ENCODE results near the gene ZNF790. TPM values are rescaled to one million over a fixed set of nuclear protein-coding genes. Genes with fewer than 3 reads are reported as not detected.

ZNF790 gene
- total RNA-seq, 2 experiments from 2014 or later = 2.7 to 4.3 TPM

DNA sequence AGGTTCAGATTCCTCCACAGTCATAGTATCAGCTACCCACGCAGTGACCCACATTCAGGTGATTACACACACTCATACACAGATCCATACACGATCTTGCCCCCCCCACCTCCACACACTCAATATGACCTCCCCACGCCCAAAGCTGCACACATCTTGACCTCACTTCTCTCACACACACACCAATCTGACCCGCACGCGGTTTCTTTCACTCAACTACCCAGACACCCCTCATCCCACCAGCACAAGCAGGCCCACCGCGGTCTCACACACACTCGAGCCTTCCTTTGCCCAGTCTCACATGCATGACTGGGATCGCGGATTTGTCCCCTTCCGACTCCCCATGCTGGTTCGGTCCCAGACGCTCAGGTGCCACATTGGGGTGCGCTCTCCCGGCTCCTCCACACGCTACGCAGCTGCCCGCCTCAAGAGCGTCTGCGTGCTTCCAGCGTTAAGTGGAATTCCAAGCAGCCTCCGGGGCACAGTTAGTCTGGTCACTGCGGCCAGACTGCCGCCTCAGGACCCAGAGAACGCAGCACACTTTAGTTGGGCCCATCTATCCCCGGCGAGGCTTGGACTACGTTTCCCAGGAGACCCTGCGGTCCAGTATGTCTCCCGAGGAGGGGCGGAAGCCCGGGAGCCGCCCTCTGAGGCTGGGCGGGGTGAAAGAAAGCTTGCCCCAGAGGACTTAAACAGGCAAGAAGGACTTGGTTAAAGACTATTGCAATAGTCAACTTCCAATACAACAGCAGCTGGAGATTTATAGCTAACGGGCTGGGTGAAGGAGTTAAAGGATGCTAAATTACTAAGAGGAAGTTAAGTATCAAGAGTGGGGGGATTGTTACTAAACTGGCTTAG is 11.7 kb upstream of the ZNF790 start:
- peaks cover 10% of the 10 kb centered on the region; the same call in 1 of the 2 replicates for H3K9me3 ChIP-seq (ENCODE audit: low read length)
- no peaks in the 10 kb centered on the region for H3K9me2 ChIP-seq (ENCODE audit: insufficient read depth, low read length)
- peak overlapping the region; percentile 73 for H3K4me3 ChIP-seq (ENCODE audit: low read depth, low read length, poor library complexity, severe bottlenecking)
- H3K27ac ChIP-seq (ENCODE audit: low read depth, low read length, poor library complexity, severe bottlenecking) = peak overlapping the region; percentile 32
- H2AFZ ChIP-seq (ENCODE audit: low read length) = peak overlapping the region; percentile 95
- no peaks in the 10 kb centered on the region for H4K20me1 ChIP-seq (ENCODE audit: insufficient read depth, low read length)
- H3K79me2 ChIP-seq (ENCODE audit: insufficient read depth, low read depth, low read length) = no peaks in the 10 kb centered on the region
- DNase-seq (ENCODE audit: low spot score) = peak; percentile 81
- ChIA-PET POLR2A (interaction anchor here (0.6 to 1.3 kb wide), 2 partner anchors 9 to 175 kb away, joined by 3 to 4 read pairs; no protein-coding TSS in a partner anchor), CTCF (ENCODE audit: unreplicated experiment) (no interaction called here)
- BruUV-seq (replicated peaks) = no TSS peak
- peaks cover 4% of the 10 kb centered on the region; the same call in 1 of the 2 replicates for H3K36me3 ChIP-seq (ENCODE audit: insufficient read depth, low read length)
- H3K4me1 ChIP-seq (ENCODE audit: insufficient read depth, low read length, poor library complexity, severe bottlenecking) = no peaks in the 10 kb centered on the region
- peak overlapping the region; percentile 76 for H3K4me2 ChIP-seq (ENCODE audit: low read length)
- intact Hi-C loops (cut with micrococcal nuclease; ENCODE audit: unreplicated experiment) = loop anchor here (5.0 kb wide), 1 partner anchor 367 kb away; the partner anchor contains the start of gene ZNF383
- TF ChIP-seq EZH2phosphoT487 (IDR thresholded peaks at IDR 0.05; ENCODE audit: borderline replicate concordance, low read depth, low read length) (no peak), CTCF (conservative IDR thresholded peaks at IDR 0.05; ENCODE audit: low read length) (no peak)

GRCh38 chr19:36847968-36848367 is 9.8 kb upstream of the ZNF790 start:
- no peak overlapping the region for H3K4me2 ChIP-seq (ENCODE audit: low read length)
- ChIA-PET POLR2A (interaction anchor here (0.7 kb wide), 1 partner anchor 979 kb away, joined by 7 read pairs; no protein-coding TSS in a partner anchor), CTCF (ENCODE audit: unreplicated experiment) (no interaction called here)
- H3K36me3 ChIP-seq (ENCODE audit: insufficient read depth, low read length) = peaks cover 4% of the 10 kb centered on the region; the same call in 1 of the 2 replicates
- no TSS peak for BruUV-seq (replicated peaks)
- no peak overlapping the region for H2AFZ ChIP-seq (ENCODE audit: low read length)
- no peak overlapping the region for H3K27ac ChIP-seq (ENCODE audit: low read depth, low read length, poor library complexity, severe bottlenecking)
- no peak for DNase-seq (ENCODE audit: low spot score)
- H3K4me3 ChIP-seq (ENCODE audit: low read depth, low read length, poor library complexity, severe bottlenecking) = no peak overlapping the region
- no peaks in the 10 kb centered on the region for H3K4me1 ChIP-seq (ENCODE audit: insufficient read depth, low read length, poor library complexity, severe bottlenecking)
- TF ChIP-seq EZH2phosphoT487 (IDR thresholded peaks at IDR 0.05; ENCODE audit: borderline replicate concordance, low read depth, low read length) (no peak), CTCF (conservative IDR thresholded peaks at IDR 0.05; ENCODE audit: low read length) (no peak)
- H3K79me2 ChIP-seq (ENCODE audit: insufficient read depth, low read depth, low read length) = no peaks in the 10 kb centered on the region
- intact Hi-C loops (cut with micrococcal nuclease; ENCODE audit: unreplicated experiment) = no loop called here
- H3K9me3 ChIP-seq (ENCODE audit: low read length) = peaks cover 9% of the 10 kb centered on the region; the same call in 1 of the 2 replicates
- H4K20me1 ChIP-seq (ENCODE audit: insufficient read depth, low read length) = no peaks in the 10 kb centered on the region
- H3K9me2 ChIP-seq (ENCODE audit: insufficient read depth, low read length) = no peaks in the 10 kb centered on the region

All from OCI-LY7 (cell line).